ENCODE data around the gene BACH2. TPM values are rescaled to one million over a fixed set of nuclear protein-coding genes. Genes with fewer than 3 reads are reported as not detected.

Gene BACH2
- total and polyA plus RNA-seq, 2 experiments from 2014 or later: under 0.01 TPM; not detected in 1

DNA sequence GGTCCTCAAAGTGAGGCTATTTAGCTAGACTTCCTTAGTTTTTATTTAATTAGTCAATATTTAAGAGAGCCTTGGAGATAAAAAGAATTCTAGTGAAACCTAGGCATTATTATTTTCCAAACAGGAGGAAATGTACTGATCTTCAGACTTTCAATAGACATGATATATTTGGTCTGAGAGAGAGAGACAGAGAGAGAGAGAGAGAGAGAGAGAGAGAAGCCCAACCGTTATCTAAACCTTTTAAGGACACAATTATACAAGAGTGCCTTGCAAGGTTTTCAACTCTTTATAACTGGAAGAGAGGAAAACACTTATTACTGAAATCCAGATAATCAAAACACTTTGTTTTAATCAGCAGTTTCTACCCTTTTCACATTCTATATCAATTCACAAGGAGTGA is 64.8 kb downstream of the BACH2 start:
- no peak overlapping the region for H2AFZ ChIP-seq
- peaks cover 53% of the 10 kb centered on the region; the same call in 1 of the 2 replicates for H3K27me3 ChIP-seq (replicated peaks; ENCODE audit: insufficient read depth)
- H3K4me3 ChIP-seq: no peak overlapping the region
- TF ChIP-seq EZH2 (IDR thresholded peaks at IDR 0.05; ENCODE audit: insufficient read depth, poor library complexity, severe bottlenecking) (no peak), EZH2phosphoT487 (IDR thresholded peaks at IDR 0.05; ENCODE audit: insufficient read depth, low read depth) (no peak)
- H3K9me3 ChIP-seq (ENCODE audit: low read depth): no peaks in the 10 kb centered on the region
- no peak for DNase-seq
- no peaks in the 10 kb centered on the region for H3K4me1 ChIP-seq (ENCODE audit: insufficient read depth)
- no peak overlapping the region for H3K9ac ChIP-seq
- no peaks in the 10 kb centered on the region for H4K20me1 ChIP-seq (ENCODE audit: insufficient read depth)
- no peaks in the 10 kb centered on the region for H3K9me2 ChIP-seq (ENCODE audit: insufficient read depth)
- H3K79me2 ChIP-seq (ENCODE audit: insufficient read depth): no peaks in the 10 kb centered on the region
- in situ Hi-C loops (cut with MboI): no loop called here
- H3F3A ChIP-seq (ENCODE audit: insufficient read depth): no peaks in the 10 kb centered on the region
- H3K27ac ChIP-seq: no peak overlapping the region
- H3K4me2 ChIP-seq (ENCODE audit: unreplicated experiment): no peak overlapping the region
- H3K36me3 ChIP-seq (ENCODE audit: low read depth): no peaks in the 10 kb centered on the region
- 31 to 34% methylated on average over 1 of the region's 1 CpG for WGBS, 2 experiments (ENCODE audit: low coverage in 1 of 2, low lambda C conversion rate in 2 of 2, missing lambda C conversion rate in 2 of 2)

DNA sequence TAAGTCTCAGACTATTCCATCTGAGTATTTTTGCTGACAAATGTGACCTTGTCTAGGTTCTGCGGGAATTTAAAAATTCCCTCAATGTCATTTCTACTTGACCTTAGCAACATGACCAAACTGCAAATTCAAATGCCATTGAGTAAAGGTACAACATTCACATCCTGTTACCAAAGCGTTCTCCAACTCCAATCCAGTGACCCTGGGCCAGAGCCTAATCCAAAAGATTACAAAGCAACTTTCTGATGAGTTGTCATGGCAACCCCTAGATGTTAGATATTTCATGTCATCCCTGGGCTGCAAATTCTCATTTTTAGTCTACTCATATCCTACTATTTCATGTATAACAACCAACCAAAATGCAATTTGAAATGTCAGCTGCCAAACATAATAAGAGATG is 65.3 kb downstream of the BACH2 start:
- Histone ChIP-seq H3K9me2 (ENCODE audit: insufficient read depth) (no peaks in the 10 kb centered on the region), H3K27ac (no peak overlapping the region), H3K79me2 (ENCODE audit: insufficient read depth) (no peaks in the 10 kb centered on the region), H3F3A (ENCODE audit: insufficient read depth) (no peaks in the 10 kb centered on the region), H2AFZ (no peak overlapping the region), H3K27me3 (replicated peaks; ENCODE audit: insufficient read depth) (peaks cover 53% of the 10 kb centered on the region; the same call in 1 of the 2 replicates), H3K4me3 (no peak overlapping the region), H3K9me3 (ENCODE audit: low read depth) (no peaks in the 10 kb centered on the region), H3K4me2 (ENCODE audit: unreplicated experiment) (no peak overlapping the region), H3K4me1 (ENCODE audit: insufficient read depth) (no peaks in the 10 kb centered on the region), H4K20me1 (ENCODE audit: insufficient read depth) (no peaks in the 10 kb centered on the region), H3K36me3 (ENCODE audit: low read depth) (no peaks in the 10 kb centered on the region), H3K9ac (no peak overlapping the region)
- DNase-seq: no peak
- TF ChIP-seq EZH2 (IDR thresholded peaks at IDR 0.05; ENCODE audit: insufficient read depth, poor library complexity, severe bottlenecking) (no peak), EZH2phosphoT487 (IDR thresholded peaks at IDR 0.05; ENCODE audit: insufficient read depth, low read depth) (no peak)
- in situ Hi-C loops (cut with MboI): no loop called here
- WGBS, 2 experiments (ENCODE audit: low coverage in 1 of 2, low lambda C conversion rate in 2 of 2, missing lambda C conversion rate in 2 of 2): 80 to 91% methylated on average over 2 of the region's 2 CpGs

DNA sequence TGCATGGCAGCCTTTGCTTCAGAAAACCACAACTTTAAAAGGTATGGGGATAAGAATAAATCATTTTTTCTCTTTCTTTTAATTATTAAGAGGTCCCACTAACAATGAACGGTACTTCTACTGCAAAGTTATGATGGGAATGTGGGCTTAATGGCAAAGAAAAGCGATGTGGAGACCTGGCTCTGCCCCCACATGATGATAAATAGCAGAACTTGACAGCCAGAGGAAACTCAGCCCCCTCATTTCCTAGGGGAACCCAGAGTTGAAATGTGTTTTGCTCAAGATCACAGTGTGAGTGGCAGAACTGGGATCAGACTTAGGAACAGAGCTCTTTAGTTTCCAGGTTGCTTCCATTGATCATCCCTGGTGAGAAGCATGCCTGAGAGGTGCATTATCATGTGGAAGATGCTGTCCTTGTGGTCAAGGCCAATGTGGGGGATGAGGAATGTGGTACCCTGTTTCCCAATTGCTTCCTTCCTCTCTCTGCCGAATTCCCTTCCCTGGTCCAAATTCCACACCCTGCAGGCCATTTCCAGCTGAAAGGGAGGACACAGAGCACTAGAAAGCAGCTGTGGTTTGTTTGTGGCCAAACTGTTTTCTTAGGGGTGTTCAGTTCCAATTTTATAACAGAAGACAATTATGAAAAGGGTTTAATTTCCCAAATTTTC is 66.0 kb downstream of the BACH2 start:
- Histone ChIP-seq H3K79me2 (ENCODE audit: insufficient read depth) (no peaks in the 10 kb centered on the region), H3K9ac (no peak overlapping the region), H3K4me3 (no peak overlapping the region), H3K27me3 (replicated peaks; ENCODE audit: insufficient read depth) (peaks cover 53% of the 10 kb centered on the region; the same call in 1 of the 2 replicates), H3K9me3 (ENCODE audit: low read depth) (no peaks in the 10 kb centered on the region), H2AFZ (no peak overlapping the region), H3F3A (ENCODE audit: insufficient read depth) (no peaks in the 10 kb centered on the region), H3K36me3 (ENCODE audit: low read depth) (no peaks in the 10 kb centered on the region), H3K4me2 (ENCODE audit: unreplicated experiment) (no peak overlapping the region), H3K27ac (no peak overlapping the region), H3K9me2 (ENCODE audit: insufficient read depth) (no peaks in the 10 kb centered on the region), H3K4me1 (ENCODE audit: insufficient read depth) (no peaks in the 10 kb centered on the region), H4K20me1 (ENCODE audit: insufficient read depth) (no peaks in the 10 kb centered on the region)
- 57 to 64% methylated on average over 3 of the region's 3 CpGs for whole genome bisulfite sequencing, 2 experiments (ENCODE audit: low coverage in 1 of 2, low lambda C conversion rate in 2 of 2, missing lambda C conversion rate in 2 of 2)
- in situ Hi-C loops (cut with MboI): no loop called here
- no peak for DNase-seq
- no peak for TF ChIP-seq EZH2phosphoT487 (IDR thresholded peaks at IDR 0.05; ENCODE audit: insufficient read depth, low read depth)
- no peak for TF ChIP-seq EZH2 (IDR thresholded peaks at IDR 0.05; ENCODE audit: insufficient read depth, poor library complexity, severe bottlenecking)

DNA sequence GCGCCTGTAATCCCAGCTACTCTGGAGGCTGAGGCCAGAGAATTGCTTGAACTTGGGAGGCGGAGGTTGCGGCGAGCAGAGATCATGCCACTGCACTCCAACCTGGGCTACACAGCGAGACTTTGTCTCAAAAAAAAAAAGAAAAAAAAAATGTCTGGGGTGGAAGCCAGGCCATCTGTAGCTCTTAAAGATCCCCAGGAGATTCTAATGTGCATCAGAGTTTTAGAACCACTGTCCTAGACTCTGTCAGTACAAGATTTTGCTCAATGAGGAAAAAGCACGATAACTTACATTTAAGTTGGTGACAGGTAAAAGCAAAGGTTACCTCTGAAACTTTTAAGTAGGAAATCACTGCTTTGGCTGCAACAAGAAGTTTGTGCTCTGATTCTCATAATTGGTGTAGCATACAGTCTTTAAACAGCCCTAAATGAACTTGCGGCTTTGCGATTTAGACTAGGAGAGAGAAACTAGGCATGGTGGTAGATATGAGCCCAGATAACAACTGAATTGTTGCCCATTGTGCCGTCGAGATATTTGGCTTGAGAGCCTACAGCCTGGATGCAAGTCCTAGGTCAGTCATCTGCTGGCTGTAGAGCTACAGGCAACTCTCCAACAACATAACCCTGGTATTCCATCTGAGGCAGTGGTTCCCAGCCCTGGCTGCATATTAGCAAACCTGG is 67.2 kb downstream of the BACH2 start:
- no peaks in the 10 kb centered on the region for H3K4me1 ChIP-seq (ENCODE audit: insufficient read depth)

More for the DNA sequence above, 67.2 kb downstream of the BACH2 start:
- 77 to 79% methylated on average over 10 of the region's 10 CpGs for WGBS, 2 experiments (ENCODE audit: low coverage in 1 of 2, low lambda C conversion rate in 2 of 2, missing lambda C conversion rate in 2 of 2)
- DNase-seq: no peak
- TF ChIP-seq EZH2phosphoT487 (IDR thresholded peaks at IDR 0.05; ENCODE audit: insufficient read depth, low read depth): no peak
- TF ChIP-seq EZH2 (IDR thresholded peaks at IDR 0.05; ENCODE audit: insufficient read depth, poor library complexity, severe bottlenecking): no peak
- Histone ChIP-seq H3K4me2 (ENCODE audit: unreplicated experiment) (no peak overlapping the region), H3K9ac (no peak overlapping the region), H4K20me1 (ENCODE audit: insufficient read depth) (no peaks in the 10 kb centered on the region), H3K9me3 (ENCODE audit: low read depth) (no peaks in the 10 kb centered on the region), H3K79me2 (ENCODE audit: insufficient read depth) (no peaks in the 10 kb centered on the region), H3K4me3 (no peak overlapping the region), H3K36me3 (ENCODE audit: low read depth) (no peaks in the 10 kb centered on the region), H3K27ac (no peak overlapping the region), H3F3A (ENCODE audit: insufficient read depth) (no peaks in the 10 kb centered on the region), H2AFZ (no peak overlapping the region), H3K9me2 (ENCODE audit: insufficient read depth) (no peaks in the 10 kb centered on the region), H3K27me3 (replicated peaks; ENCODE audit: insufficient read depth) (peaks cover 46% of the 10 kb centered on the region; the same call in 1 of the 2 replicates)
- in situ Hi-C loops (cut with MboI): no loop called here

Data from GM23248 (cell line).